Stimulated activated CD8-positive, alpha-beta memory T cell treated with anti-CD3 and anti-CD28 coated beads, Interleukin-12 subunit alpha, Interleukin-12 subunit beta, amount 100 ng/mL, for 24 hours (primary cell): ENCODE measurements around the gene TAGLN.
"Not testable (repeated sequence)": the region's sequence is repeated elsewhere in the genome, so short reads cannot be mapped to it uniquely, and the experiment has no call there.

Source experiments
- DNase-seq: peaks from one replicate; pipeline ENCODE4 v3.0.0-alpha.2; 2020; ENCODE audit errors: extremely low read depth

The TAGLN gene

DNA sequence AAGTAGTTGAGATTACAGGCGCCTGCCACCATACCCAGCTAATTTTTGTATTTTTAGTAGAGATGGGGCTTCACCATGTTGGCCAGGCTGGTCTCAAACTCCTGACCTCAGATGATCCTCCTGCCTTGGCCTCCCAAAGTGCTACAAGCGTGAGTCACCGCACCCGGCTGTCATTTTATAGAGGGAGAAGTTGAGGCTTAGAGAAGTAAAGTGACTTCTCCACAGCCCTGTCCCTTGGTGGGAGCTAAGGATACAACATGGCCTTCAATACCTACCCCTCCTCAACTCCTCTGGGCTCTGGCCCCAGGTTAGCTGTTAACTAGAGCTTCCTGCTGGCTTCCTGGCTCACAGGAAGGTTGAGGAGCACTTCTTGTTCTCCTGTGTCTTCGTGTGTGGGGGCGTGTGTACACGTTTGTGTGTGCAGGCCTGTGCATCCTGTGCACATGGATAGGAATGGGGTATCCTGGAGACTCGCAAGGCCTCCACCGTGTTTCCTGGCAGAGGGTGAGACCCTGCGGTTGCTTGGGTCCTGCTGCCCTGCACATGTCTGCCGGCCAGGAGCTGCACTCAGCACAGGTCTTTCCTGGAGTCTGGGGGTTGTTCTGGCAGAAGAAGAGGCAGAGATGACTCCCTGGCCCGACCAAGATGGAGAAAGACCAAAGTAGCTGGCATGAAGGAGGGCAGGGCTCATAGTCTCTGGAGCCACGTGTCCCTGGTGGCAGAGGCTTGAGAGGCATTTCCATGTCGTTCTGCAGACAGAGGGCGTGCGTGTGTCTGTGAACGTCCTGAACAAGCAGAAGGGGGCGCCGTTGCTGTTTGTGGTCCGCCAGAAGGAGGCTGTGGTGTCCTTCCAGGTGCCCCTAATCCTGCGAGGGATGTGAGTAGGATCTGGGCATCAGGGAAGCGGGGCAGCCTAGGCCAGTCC is 18.2 kb upstream of the TAGLN start:
- no peak for DNase-seq

DNA sequence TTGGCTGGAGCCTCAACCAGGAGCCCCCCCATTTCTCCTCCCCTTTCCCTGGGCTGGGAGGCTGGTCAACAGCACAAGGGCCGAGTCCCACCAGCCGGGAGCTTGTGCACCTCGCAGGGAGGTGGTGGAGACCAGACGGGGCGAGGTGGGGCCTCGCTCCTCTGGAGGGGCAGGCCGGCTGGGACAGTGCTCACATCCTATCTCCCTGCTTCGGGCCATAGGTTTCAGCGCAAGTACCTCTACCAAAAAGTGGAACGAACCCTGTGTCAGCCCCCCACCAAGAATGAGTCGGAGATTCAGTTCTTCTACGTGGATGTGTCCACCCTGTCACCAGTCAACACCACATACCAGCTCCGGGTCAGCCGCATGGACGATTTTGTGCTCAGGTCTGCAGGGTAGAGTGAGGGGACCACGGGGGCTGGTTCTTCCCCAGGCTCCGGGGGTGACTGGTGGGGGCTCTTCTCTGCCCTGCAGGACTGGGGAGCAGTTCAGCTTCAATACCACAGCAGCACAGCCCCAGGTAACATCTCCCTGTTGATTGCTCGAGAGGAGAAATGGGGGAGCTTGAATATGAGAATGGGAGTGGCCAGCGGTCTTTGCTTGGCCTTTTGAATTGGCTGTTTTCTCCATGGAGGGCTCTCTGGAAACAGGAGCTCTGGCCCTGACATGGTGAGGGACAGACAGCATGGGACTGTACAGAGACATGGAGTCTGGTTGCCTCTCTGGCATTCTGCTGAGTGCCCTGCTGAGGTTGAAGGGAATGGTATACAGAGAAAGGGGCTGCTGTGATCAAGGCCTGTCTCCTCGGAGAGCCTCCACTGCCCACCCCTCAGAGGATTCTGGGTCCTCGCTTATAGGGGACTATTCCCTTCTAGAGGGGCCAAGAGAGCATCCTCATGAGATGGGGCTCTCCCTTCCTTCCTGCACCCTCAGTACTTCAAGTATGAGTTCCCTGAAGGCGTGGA is 17.3 kb upstream of the TAGLN start:
- no peak for DNase-seq

DNA sequence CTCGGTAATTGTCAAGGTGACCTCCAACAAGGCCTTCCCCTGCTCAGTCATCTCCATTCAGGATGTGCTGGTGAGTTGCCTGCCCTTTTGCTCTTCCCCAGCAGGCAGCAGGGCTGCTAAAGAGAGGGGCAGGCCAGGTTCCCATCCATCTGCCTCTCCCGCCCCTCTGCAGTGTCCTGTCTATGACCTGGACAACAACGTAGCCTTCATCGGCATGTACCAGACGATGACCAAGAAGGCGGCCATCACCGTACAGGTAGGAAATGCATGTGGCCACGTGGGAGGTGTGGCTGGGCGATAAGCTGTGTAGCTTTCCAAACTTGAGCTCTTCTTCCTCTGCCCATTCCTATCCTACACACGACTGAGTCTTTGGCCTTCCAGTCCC is 16.6 kb upstream of the TAGLN start:
- no peak for DNase-seq

- DNase-seq: not testable (repeated sequence)
These were observed 16.0 kb upstream of the TAGLN start for GRCh38 chr11:117183178-117183577.

GRCh38 chr11:117183724-117184349 is 15.3 kb upstream of the TAGLN start:
- no peak for DNase-seq

GRCh38 chr11:117185736-117186430 is 13.3 kb upstream of the TAGLN start:
- no peak for DNase-seq

DNA sequence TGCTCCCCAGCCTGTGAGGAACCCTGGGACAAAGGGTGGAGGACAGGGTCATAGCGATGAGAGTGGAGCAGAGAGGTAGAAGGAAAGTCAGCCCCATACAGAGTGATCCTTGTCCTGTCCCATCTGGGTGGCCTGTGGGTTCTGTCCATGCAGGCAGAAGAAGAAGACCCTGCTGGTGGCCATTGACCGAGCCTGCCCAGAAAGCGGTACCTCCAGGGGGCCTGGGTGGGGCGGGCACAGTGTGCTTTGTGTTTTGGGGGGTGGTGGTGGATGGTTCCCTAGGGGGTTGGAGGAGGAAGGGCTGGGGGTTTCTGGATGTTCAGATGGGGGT is 12.8 kb upstream of the TAGLN start:
- no peak for DNase-seq

GRCh38 chr11:117187007-117187406 is 12.2 kb upstream of the TAGLN start:
- no peak for DNase-seq

GRCh38 chr11:117187428-117187798 is 11.8 kb upstream of the TAGLN start:
- DNase-seq: no peak

DNA sequence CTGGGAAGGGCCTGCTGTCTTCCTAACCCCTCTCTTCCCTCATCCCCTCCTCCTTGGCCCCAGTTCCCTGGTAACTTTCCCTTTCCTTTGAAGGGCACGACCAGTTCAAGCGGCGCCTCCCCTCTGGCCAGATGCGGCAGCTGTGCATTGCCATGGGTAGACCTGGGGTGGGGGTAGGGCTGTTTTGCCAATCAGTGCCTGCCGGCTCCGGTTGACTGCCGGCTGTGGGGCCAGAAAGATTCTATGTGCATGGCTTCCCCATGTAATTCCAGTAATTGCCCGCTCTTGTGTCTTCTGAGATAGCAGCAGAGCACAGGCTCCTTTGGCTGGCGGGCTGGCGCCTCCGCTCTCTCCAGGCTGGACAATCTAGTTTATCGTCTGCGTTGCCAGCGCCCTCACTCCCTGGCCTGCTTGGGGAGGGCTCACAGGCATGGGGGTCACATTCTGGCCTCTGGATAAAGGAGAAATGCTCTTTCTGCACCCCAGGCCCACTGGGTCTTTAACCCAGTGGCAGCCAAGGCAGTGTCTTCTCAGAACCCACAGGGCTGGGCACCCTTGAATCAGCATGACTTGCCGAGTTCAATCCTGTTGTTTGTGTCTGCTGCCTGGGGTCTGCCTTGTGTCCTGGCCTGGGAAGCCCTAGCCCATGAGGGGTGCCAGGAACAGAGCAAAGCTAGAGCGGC is 11.2 kb upstream of the TAGLN start:
- no peak for DNase-seq

DNA sequence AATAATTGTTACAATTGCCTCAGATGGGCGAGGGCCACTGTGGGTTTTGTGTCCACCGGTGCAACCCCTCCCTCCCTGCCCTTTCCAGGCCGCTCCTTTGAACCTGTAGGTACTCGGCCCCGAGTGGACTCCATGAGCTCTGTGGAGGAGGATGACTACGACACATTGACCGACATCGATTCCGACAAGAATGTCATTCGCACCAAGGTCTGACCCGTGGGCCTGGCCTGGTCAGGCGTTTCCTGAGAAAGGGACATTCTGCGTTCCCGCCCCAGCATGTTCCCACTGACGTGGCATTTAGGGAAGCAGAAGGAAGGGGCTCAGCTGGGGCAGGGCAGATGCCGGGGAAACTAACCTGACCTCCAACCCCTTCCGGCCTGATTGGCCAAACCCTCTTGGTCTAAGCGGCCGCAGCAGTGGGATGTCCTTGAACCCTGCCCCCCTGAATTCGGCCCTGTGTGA is 10.5 kb upstream of the TAGLN start:
- no peak for DNase-seq

GRCh38 chr11:117189191-117189940 is 9.8 kb upstream of the TAGLN start:
- DNase-seq: no peak

- DNase-seq: no peak
These were observed 9.1 kb upstream of the TAGLN start for GRCh38 chr11:117189941-117190544.

DNA sequence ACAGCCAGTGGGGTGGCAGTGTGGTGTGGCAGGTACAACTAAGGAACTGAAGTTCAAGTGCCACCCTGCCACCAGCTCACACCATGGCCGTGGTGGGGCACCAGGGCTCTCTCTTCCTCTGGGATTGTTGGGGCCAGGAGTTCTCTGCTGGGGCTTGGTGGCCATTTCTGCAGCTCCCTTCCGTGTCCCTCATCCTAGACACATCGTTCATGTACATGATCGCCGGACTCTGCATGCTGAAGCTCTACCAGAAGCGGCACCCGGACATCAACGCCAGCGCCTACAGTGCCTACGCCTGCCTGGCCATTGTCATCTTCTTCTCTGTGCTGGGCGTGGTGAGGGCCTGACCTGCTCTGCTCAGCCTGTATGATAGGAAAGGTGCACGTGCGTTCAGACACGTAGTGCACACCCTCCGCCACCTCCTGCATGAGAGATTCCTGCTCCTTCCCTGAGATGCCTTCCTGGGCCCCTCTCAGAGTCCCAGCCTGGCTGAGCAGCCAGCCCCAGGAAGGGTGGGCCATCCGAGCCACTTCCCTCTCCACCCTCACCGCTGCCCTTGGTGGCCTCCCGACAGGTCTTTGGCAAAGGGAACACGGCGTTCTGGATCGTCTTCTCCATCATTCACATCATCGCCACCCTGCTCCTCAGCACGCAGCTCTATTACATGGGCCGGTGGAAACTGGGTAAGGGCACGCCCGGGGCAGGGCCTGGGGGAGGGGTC is 7.3 kb upstream of the TAGLN start:
- no peak for DNase-seq

DNA sequence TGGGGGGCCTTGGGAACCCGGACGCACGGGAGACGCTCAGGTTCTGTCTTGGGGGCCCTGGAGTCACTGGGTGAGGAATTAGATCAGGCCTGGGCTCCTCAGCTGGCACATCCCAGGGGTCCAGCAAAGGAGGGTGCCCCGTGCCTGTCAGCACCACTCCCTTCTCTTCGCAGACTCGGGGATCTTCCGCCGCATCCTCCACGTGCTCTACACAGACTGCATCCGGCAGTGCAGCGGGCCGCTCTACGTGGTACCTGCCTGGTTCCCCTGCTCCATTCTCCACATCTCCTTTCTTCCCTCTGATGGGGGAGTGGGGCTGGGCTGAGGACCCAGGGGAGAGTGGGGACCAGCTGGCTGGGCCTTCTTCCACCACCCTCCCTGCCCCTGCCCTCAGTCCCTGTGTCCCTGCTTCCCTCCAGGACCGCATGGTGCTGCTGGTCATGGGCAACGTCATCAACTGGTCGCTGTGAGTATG is 6.7 kb upstream of the TAGLN start:
- no peak for DNase-seq

DNA sequence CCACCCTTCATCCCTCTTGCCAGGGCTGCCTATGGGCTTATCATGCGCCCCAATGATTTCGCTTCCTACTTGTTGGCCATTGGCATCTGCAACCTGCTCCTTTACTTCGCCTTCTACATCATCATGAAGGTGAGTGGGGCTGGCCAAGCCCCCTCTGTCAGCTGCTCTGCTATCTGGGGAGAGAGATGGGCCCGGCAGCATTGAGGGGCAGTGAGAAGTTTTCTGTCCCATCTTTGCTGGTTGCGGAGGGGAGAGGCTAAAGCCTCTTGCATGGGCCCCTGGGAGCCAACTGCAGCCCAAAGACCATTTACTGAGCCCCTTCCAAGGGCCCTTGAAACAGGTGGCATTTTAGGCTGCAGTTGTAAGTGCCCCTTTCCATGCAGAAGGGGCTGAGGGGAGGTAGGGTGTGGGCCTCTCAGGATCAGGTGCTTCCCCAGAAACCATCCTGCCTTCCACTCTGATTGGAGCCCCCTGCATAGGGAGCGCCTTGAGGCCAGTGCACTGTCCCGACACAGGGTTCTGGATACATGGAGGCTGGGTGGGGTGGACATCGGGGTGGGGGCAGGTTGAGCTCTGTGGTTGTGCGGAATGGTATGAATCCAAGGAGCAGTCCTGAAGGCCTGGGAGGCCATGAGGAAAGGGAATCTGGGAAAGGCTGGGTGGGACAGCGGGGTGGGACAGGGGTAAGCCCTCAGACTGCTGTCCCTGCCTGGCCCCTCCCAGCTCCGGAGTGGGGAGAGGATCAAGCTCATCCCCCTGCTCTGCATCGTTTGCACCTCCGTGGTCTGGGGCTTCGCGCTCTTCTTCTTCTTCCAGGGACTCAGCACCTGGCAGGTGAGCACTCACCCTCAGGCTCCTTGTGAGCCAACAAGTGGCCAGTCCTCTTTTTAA is 5.8 kb upstream of the TAGLN start:
- DNase-seq: no peak

- no peak for DNase-seq
These were observed 4.9 kb upstream of the TAGLN start for GRCh38 chr11:117194267-117194666.

GRCh38 chr11:117195258-117195657 is 3.9 kb upstream of the TAGLN start:
- DNase-seq: no peak
